Measurements from ENCODE around the gene MBLAC1.

The MBLAC1 gene

DNA sequence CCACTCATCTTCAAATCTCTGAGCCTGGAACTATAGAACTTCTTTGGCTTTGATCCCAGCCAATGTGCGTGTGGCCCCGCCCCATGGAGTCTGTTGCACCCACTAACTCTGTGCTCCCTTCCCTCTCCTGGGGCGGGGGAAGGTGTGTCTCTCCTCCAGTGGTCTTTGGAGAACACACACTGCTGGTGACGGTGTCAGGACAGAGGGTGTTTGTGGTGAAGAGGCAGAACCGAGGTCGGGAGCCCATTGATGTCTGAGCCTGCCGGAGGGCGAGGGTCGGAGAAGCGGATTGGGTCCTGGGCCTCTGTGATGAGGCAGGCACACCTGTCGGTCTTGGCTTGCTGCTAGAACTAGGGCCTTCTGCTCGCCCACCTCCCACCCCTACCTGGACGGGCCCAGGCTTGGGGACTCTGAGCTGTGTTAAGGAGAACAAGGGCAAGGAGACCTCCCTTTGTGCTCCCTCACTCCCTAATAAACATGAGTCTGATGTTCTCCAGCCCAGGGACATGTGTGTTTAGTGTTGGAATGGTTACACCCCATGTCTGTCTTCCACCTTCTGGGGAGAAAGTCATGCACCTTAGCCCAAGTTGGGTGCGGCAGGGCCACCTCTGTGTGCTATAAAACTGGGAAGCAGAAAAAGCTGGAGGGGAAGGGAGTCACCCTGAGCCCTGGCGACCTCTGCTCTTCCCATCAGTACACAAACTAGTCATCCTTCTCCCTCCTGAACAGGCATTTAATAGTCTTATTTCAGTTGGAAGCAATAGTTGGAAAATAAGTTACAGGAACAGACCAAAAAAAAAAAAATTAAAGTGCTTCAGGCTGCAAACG lies 27.2 kb downstream of the MBLAC1 start:
- no peak for DNase-seq

DNA sequence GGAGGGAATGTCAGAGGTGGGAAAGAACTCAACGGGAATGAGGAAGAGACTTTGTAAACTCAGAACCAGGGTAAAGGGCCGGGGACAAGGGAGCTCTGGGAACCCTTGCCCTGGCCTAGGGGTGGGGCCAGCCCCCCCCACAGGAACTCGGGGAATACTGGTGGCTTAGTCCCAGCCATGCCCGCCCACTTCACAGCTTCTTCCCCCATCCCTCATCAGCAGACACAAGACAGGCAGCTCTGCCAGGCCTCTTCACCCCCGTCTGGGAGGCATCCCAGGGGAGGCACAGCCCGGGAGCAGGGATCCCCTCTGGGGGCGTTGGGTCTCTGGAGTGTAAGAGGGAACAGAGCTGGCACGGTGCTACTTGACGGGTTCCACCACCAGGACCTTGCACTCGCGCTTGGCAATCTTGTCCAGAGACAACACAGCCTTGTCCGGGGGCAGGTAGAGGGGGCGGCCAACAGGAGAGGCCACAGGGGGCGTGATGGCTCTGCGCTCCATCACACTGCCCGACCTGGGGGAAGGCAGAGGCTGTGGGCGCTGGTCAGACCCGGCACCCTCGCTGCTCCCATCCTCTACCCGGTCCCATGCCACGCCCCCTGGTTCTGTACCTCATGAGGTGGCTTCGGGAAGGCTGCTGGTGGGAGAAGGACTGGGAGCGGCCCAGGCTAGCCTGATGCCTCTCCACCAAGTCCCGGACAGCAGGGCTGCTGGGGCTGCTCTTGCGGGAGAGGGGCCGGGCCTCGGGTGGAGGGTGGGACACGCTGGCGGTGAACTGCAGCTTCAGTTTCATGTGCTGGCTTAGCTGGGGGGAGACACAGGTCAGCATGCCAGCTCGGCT lies 28.1 kb downstream of the MBLAC1 start:
- DNase-seq = no peak

DNA sequence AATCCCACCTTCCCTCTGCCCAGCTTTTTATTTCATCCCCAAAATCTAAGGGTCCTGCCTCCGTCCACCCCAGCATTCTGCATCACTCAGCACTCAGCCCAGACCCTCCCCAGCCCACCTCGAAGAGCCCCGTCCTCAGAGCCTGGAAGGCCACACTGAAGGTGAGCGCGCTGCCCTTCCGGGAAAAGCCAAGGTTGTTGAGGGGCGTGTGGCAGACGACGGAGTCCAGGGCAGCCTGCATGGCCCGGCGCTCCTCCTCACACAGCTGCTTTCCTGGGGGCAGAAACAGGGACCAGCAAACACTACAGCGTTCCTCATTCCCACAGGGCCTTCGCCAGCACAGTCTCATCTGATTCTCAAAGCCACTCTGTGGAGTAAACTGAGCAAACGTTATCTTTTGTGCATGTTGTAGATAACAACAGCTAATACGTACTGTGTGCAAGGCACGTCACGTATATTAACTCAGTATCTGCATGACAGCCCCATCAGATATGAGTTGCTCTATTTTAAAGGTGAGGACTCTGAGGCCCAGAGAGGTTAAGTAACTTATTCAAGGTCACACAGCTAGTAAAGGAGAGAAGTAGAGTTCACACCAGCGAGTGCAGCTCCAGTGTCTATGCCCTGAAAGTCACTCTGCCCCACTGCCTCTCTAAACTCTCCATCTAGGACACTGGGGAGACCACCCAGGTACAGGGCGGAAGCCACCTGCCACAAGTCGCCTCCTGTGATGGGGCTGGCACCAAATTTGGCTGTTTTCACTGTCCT lies 29.0 kb downstream of the MBLAC1 start:
- DNase-seq = no peak

DNA sequence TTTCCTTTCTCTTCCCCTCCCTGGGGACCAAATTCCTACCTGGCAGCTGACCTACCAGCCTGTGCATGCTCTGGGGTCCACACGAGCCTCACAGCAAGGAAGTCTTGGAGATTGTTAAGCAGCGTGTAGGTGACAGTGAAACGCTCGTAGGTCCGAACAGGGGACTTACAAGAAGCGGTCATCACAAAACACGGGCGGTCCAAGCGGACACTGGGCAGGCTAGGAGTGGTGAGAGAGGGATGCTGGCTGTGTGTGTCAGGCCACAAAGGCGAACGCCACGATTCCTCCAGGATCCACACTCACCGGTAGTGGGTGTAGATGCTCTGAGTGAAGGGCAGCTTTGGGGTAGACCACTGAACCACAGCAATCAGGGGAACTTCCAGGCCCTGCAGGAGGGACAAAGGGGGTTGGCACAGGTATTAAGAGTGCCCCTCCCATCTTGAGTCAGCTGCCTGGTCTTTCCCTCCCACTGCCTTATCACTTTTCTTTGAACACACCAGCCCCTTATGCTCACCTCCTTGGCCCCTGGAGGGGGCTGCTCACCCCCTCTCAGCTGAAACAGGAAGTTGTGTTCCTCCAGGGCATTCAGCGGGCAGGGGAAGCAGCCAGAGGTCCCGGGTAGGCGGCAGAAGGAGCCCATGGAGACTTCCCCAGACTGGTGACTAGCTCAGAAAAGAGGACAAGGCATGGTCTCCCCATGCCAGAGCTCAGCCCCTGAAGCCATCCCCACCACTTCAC lies 29.7 kb downstream of the MBLAC1 start:
- DNase-seq = no peak

DNA sequence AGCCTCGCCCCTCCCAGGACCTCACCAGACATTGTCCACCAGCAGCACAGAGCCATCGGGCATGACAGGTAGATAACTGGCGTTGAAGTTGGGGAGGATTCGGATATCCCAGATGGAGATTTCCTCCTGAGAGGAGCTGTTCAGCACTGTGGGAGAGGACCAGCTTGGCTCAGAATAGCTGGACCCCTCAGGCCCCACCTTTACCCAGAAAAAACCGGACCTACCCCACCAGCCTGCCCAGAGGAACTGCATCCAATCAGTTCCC lies 30.2 kb downstream of the MBLAC1 start:
- DNase-seq = no peak

DNA sequence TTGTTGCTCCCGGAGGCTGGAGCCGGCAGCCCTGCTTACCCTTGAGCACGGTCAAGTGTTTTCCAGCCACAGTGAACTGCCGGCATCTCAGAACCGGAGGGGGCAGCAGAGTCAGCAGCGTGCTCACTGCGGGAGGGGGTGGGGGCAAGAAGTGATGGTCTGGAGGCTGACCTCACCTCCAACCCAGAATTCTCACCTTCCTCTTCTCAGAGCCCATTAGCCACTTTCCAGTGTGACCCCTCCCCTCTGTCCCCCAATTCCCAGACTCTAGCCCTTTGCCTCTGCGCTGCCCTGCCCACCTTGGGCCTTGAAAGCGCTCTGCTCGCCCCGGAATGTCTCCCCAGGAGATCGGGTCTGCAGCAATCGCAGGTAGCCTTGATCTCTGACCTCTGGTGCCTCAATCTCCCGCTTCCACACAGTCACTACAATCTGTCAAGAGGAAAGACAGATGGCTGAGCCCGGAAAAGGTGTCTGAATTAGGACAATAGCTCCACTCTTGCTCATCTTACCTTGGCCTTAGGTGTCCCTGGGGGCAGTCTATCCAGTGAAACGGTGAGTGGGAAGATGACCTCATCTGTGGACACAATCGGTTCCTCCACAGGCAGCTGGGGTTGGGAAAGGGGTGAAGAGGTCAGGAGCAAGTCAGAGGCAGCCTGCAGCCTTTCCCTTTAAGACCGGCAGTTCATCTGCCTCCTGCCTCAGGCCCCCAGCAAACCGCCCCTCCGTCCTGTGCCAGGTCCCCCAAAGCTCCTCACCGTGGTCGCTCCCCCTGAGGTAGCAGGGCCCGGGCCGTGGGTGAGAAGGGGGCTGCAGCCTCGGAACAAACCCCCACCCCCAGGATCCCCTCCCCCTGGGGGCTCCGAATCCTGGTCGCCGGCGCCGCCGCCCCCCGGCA lies 30.8 kb downstream of the MBLAC1 start:
- DNase-seq = no peak

DNA sequence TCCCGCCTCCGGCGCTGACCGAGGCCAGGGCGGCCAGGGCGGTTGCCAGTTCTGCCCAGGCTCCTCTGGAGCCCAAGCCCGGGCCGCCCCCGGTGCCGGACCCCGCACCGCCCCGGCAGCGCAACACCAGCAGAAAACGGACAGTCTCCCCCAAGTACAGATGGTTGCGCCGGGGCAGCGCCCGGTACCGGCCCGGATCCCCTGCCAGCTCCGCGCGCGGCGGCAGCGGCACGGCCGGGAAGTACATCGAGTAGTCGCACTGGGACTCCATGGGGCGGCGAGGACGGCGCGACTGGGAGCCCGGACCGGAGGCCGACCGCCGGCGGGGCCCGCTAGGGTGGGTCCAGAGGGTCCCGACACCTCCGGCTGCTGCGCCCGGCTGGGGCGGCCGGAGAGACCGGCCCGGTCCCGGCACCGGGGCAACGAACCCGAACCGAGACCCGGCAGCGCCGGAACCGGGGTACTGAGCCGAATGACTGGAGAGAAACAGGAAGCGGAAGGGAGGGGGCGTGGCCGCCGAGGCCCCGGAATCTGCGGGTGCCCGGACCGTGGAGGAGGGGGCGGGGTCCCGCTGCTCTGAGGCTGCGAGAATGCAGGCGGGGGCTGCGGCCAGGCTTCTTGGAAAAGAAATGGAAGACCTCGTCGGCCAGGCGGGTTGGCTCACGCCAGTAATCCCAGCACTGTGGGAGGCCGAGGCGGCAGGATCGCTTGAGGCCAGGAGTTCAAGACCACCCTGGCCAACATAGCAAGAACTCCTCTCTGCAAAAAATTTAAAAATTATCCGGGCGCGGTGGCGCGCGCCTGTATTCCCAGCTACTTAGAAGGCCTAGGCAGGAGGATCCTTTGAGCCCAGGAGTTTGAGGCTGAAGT lies 31.7 kb downstream of the MBLAC1 start, which contains the start of gene TRAPPC14:
Gene TRAPPC14, minus strand, starts transcription at position 495 of the 870 bp plus-strand sequence. Its CDS starts 224 bp downstream, at position 271.
- DNase-seq = peak; percentile 95

DNA sequence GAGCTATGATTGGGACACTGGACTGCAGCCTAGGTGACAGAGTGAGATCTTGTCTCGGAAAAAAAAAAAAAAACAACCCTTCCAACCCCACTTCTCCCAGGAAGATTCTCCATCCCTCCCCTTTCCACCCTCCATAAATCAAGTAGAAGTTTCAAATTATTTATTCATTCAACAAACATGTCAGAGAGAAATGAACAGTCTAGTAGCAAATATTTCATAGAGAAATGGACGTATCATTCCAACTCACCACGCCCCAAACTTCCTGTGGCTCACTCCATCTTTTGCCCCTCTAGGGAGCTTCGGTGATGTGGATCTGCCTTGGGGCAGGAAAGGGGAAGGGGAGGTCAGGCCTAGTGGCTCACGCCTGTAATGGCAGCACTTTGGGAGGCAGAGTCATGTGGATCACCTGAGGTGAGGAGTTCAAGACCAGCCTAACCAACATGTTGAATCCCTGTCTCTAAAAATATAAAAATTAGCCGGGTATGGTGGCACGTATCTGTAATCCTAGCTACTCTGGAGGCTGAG lies 32.4 kb downstream of the MBLAC1 start:
- DNase-seq = no peak

DNA sequence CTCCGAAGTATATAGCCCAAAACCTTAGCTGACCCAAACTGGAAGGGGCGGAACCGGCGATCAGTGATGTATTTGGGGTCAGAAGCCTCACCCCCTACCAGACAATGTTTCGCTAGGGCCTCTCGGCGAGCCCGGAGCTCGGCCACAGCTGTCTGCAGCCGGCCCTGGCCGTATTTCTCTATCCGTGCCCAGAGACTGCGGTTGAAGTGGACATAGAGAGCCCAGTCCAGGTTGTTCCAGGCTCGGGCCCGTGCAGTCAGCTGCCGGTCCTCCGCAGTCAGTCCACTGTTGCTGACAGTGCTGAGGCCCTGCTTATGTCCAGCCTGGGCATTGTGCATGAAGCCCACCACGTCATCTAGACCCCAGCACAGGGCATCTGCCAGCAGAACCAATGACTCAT lies 33.3 kb downstream of the MBLAC1 start:
- no peak for DNase-seq

DNA sequence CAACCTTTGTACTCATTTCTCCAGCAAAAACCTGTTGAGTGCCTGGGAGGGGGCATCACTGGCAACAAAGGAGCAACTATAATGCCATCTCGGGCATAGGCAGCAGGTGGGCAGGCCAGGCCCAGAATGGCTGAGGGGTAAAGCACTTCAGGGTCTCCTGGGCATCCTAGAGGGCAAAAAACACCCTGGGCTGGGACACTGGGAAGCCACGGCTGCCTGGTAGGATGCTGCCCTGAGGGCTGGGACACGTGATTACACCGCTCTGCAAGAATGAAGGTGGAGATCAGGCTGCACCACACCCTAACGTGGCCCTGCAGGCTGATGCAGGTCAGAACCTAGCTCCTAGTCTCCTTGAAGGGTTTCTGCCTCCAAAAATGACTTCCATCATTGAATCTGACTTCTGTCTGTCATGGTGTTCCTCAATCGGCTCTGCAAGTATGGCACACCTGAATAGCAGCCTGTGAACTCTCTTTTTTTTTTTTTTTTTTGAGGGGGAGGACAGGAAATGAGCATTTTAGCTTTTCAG lies 36.3 kb downstream of the MBLAC1 start:
- DNase-seq = no peak

DNA sequence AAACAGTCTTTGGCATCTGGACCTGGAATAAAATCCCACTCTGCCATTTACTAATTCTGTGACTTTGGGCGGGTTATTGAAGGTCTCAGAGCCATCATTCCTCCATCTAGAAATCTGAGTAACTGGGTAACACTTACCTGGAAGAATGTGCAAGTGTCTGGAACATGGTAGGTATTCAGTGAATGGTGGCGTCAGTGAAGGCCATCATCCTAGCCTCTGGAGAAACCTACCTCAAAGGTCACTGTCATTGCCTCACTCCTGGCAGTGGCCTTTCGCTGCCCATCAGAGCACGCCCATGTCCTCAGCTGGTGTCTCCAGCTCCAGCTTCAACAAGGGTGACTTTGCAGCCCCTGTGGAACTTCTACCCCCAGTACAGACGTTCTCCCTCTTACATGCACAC lies 37.1 kb downstream of the MBLAC1 start:
- no peak for DNase-seq

DNA sequence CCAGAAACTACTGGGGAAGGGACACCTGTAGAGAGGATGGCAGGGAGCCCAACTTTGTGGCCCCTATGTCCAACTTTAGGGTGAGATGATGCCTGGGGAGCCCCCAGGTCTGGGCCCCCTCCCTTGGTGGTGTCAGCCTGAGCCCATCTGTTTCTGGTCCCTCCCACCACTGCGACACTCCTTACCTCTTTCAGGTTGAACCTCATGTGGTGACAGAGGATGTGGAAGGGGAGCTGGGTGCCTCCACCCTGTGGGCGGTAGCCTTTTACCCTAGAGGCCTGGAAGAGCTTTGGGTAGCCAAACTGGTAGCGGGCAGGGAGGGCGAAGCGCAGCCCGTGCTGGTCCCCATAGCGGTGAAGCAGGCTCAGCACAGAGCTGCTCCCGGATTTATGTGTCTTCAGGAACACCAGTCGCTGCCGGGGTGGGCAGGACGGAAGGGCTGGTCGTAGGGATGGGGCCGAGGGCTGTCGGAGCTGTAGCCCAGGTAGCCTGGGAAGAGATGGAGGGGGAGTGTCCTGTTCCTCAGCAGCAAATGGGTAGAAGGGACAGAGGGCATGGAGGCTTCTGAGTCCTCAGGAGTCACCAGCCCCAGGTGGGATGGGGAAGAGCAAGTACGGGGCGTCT lies 39.7 kb downstream of the MBLAC1 start:
- no peak for DNase-seq

DNA sequence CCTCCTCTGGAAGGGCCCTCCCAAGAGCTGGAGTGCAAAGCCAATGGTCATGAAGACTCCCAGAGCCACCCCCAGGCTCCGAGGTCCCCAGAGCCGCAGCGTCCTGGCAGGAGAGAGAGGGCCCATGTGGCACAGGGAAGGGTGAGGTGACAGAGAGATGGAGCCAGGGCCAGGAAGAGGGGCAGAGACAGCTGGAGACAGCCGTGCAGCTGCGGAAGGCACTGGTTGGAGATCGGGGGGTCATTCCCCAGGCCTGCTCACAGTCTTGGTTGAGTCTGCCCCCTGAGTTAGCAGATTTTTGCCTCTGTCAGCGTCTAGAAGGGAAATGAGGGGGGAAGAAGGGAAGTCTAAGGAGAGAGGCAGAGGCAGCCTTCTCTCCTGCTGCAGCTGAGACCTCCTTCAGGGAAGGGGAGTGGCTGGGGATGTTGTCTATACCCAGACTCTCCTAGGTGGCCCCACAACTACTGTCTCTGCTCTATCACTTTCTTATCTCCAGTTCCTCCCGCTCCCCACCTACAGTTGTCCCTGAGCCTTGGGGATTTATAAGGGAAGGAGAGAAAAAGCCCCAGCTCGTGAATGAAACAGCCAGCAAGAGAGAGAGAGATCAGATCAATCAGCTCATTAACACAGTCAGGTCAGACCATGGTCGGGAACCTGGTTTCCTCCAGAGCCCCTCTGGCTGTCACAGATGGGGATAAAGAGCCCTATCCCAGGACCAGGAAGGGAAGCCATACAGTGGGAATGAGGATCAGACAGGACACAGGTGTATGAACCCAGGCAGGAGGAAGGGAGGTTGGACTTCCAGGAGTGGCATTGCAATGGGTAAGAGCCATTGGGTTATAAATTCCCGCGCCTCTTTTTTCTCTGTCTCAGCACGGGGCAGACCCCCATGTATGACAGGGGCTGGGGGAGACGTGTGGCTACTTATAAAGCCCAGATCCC lies 40.5 kb downstream of the MBLAC1 start:
- DNase-seq = no peak

DNA sequence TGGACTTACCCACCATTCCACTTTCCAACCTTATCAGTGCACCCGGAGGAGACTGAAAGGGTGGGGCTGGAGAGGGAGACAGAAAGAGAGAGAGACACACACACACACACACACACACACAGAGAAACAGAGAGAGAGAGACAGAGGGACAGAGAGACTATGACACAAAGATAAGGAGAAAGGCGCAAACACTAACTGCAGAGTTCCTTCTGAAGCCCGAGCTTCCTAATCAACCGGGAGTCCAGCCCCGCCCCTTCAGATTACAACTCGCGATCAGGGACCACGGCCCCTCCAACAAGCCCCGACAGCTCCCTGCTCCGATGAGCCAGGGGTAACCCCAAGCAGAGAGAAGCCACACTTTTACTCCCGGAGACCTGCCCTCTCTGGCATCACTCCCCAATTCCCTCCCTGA lies 41.2 kb downstream of the MBLAC1 start:
- DNase-seq = no peak

DNA sequence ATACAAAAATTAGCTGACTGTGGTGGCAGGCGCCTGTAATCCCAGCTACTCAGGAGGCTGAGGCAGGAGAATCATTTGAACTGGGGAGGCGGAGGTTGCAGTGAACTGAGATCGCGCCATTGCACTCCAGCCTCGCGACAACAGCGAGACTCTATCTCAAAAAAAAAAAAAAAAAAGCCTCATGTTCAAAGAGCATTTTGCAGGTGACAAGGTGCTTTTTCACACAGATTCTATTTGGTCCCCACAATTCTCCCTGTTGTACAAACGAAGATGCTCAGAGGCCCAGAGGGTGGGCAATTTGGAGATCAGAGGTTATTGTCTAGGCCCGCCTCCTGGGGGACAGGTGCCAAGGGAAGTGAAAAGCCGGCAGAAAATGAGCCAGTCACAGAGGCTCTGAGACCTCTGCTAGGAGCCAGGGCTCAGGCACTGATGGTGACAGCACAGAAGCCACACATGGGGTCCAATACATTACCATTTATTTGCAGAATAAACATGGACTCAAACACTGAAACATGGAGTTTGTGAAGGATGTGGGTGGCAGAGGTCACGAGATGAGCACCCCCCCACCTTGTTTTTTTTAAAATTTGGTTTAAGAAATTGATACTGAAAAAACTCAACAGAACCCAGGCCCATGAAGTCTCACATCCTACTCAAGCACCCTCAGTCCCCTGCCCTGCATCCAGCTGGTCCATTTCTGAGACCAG lies 42.5 kb downstream of the MBLAC1 start:
- DNase-seq = no peak

DNA sequence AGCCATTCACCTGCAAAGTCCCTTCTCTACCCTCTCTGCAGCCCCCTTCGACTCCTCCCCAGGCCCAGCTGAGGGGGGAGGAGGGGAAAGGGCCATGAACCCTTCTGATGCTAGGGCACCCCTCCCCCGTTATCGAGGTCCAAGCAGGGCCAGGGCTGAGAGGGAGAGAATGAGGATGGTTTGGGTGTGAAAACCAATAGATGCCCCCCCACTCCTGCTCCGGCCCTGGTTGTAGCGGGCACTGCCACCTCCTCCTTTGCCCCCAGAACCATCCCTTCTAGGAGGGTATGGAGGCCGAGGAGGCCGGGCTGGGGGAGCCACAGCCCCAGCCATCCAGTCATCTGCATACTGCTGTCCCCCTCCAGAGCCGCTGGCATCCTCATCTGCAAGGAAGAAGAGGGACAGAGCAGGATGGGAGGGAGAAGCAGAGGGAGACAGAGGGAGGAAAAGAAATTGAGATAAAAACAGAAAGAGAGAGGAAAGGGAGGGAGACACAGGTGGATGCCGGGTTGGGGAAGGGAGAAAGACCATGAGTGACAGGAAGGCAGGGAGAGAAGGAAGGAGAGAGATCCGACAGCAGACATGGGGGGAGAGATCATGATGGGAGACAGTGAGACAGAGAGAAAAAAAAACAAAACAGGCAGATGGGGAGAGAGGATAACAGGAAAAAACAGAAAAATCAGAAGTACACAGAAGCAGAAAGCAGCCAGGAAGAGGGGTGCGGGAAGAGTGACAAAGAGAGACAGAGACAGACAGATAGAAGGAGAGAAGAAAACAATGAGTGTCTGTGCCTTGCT lies 43.5 kb downstream of the MBLAC1 start:
- no peak for DNase-seq
